HG02973 (cell line): ENCODE data around the gene PCSK5.
"Not testable (repeated sequence)": the region's sequence is repeated elsewhere in the genome, so short reads cannot be mapped to it uniquely, and the experiment has no call there.

Experiments used
- ATAC-seq: cut with Tn5 transposase; IDR thresholded peaks from one replicate; pipeline ENCODE4 v1.9.1; 2021; ENCODE audit warnings: moderate library complexity; ENCODE audit not compliant: unreplicated experiment

The PCSK5 gene

GRCh38 chr9:76044266-76044819 is 153.9 kb downstream of the PCSK5 start:
- no peak for ATAC-seq

GRCh38 chr9:76045221-76045620 is 154.7 kb downstream of the PCSK5 start:
- ATAC-seq = no peak

- no peak for ATAC-seq
Observed at GRCh38 chr9:76049341-76049740, 158.9 kb downstream of the PCSK5 start.

GRCh38 chr9:76067696-76068095 is 177.2 kb downstream of the PCSK5 start:
- no peak for ATAC-seq

GRCh38 chr9:76077537-76077936 is 187.1 kb downstream of the PCSK5 start:
- ATAC-seq = no peak

- not testable (repeated sequence) for ATAC-seq
Observed at GRCh38 chr9:76081281-76081680, 190.8 kb downstream of the PCSK5 start.

- ATAC-seq = no peak
Observed at GRCh38 chr9:76082057-76082456, 191.6 kb downstream of the PCSK5 start.

GRCh38 chr9:76085596-76085995 is 195.1 kb downstream of the PCSK5 start:
- no peak for ATAC-seq

GRCh38 chr9:76086539-76086938 is 196.1 kb downstream of the PCSK5 start:
- ATAC-seq = no peak

- ATAC-seq = no peak
Observed at GRCh38 chr9:76087976-76088375, 197.5 kb downstream of the PCSK5 start.

GRCh38 chr9:76090330-76090729 is 199.9 kb downstream of the PCSK5 start:
- ATAC-seq = no peak

GRCh38 chr9:76090909-76091308 is 200.4 kb downstream of the PCSK5 start:
- no peak for ATAC-seq

GRCh38 chr9:76092572-76092971 is 202.1 kb downstream of the PCSK5 start:
- ATAC-seq = no peak

GRCh38 chr9:76095585-76095984 is 205.1 kb downstream of the PCSK5 start:
- ATAC-seq = no peak

- ATAC-seq = no peak
Observed at GRCh38 chr9:76099516-76099915, 209.0 kb downstream of the PCSK5 start.

GRCh38 chr9:76101075-76101474 is 210.6 kb downstream of the PCSK5 start:
- no peak for ATAC-seq

- ATAC-seq = no peak
Observed at GRCh38 chr9:76101491-76101890, 211.0 kb downstream of the PCSK5 start.

- ATAC-seq = no peak
Observed at GRCh38 chr9:76101947-76102346, 211.5 kb downstream of the PCSK5 start.

- no peak for ATAC-seq
Observed at GRCh38 chr9:76103531-76104315, 213.2 kb downstream of the PCSK5 start.

- ATAC-seq = no peak
Observed at GRCh38 chr9:76107482-76107881, 217.0 kb downstream of the PCSK5 start.

- no peak for ATAC-seq
Observed at GRCh38 chr9:76109953-76110352, 219.5 kb downstream of the PCSK5 start.

- no peak for ATAC-seq
Observed at GRCh38 chr9:76112151-76112550, 221.7 kb downstream of the PCSK5 start.

- ATAC-seq = no peak
Observed at GRCh38 chr9:76114144-76114543, 223.7 kb downstream of the PCSK5 start.
